ENCODE results near the gene WWC2.
"Not testable (repeated sequence)": the region's sequence is repeated elsewhere in the genome, so short reads cannot be mapped to it uniquely, and the experiment has no call there.

WWC2 gene

GRCh38 chr4:183320211-183321059 lies 221.4 kb downstream of the WWC2 start, which contains the start of gene CLDN22:
Gene CLDN22 (minus strand): TSS chr4:183320276. CDS start chr4:183320218, 58 bp downstream.
- no peak within 1 kb of the TSS for H3K27ac ChIP-seq
- no peak for TF ChIP-seq CTCF (conservative IDR thresholded peaks at IDR 0.05)
- TF ChIP-seq ZFX (IDR thresholded peaks at IDR 0.05): no peak

GRCh38 chr4:183321079-183321478 lies 222.0 kb downstream of the WWC2 start:
- TF ChIP-seq CTCF (conservative IDR thresholded peaks at IDR 0.05) (no peak), ZFX (IDR thresholded peaks at IDR 0.05) (no peak)
- no peak overlapping the region for H3K27ac ChIP-seq

GRCh38 chr4:183321516-183321915 lies 222.5 kb downstream of the WWC2 start:
- TF ChIP-seq ZFX (IDR thresholded peaks at IDR 0.05) (no peak), CTCF (conservative IDR thresholded peaks at IDR 0.05) (no peak)

GRCh38 chr4:183322326-183322725 lies 223.3 kb downstream of the WWC2 start, which contains the start of gene CLDN24:
Gene CLDN24 (minus strand): TSS chr4:183322426. CDS start chr4:183322426, 0 bp downstream.
- no peak within 1 kb of the TSS for H3K27ac ChIP-seq
- TF ChIP-seq CTCF (conservative IDR thresholded peaks at IDR 0.05): no peak
- no peak for TF ChIP-seq ZFX (IDR thresholded peaks at IDR 0.05)

More at GRCh38 chr4:183321516-183321915, 222.5 kb downstream of the WWC2 start:
- no peak overlapping the region for H3K27ac ChIP-seq

GRCh38 chr4:183323295-183323694 lies 224.2 kb downstream of the WWC2 start:
- TF ChIP-seq CTCF (conservative IDR thresholded peaks at IDR 0.05): no peak
- no peak overlapping the region for H3K27ac ChIP-seq

- H3K27ac ChIP-seq: not testable (repeated sequence)
Measured at GRCh38 chr4:183324056-183324455, 225.0 kb downstream of the WWC2 start.

GRCh38 chr4:183324619-183325018 lies 225.6 kb downstream of the WWC2 start:
- TF ChIP-seq CTCF (conservative IDR thresholded peaks at IDR 0.05) (no peak), ZFX (IDR thresholded peaks at IDR 0.05) (no peak)
- no peak overlapping the region for H3K27ac ChIP-seq

GRCh38 chr4:183326387-183326786 lies 227.3 kb downstream of the WWC2 start:
- H3K27ac ChIP-seq: not testable (repeated sequence)

Data from C4-2B (cell line).